ENCODE results near the gene ERI3. TPM values are rescaled to one million over a fixed set of nuclear protein-coding genes. Genes with fewer than 3 reads are reported as not detected.

The ERI3 gene
- total and polyA plus RNA-seq, 9 of the 15 experiments (the other 6 are each of a cell fraction or from before 2014, with no cell fraction given), result 47.8 to 93.4 (median 67.2) TPM

- no peak for TF ChIP-seq XRCC3 (IDR thresholded peaks at IDR 0.05)
- TF ChIP-seq MLLT1 (IDR thresholded peaks at IDR 0.05), result peak in 1 of 2 experiments; percentile 34; a peak in 1 of 4 replicates
- TF ChIP-seq ZNF408 (CRISPR knock-in tag; IDR thresholded peaks at IDR 0.05; ENCODE audit: low read depth), result peak; percentile 81; the same call in 1 of the 2 replicates
- peak; percentile 72 for TF ChIP-seq HDAC3 (IDR thresholded peaks at IDR 0.05; ENCODE audit: borderline replicate concordance, partially characterized antibody)
- peak; percentile 8 for TF ChIP-seq CTCFL (IDR thresholded peaks at IDR 0.05; ENCODE audit: borderline replicate concordance, insufficient read depth, low read depth, low read length, poor library complexity, severe bottlenecking)
- TF ChIP-seq MGA (IDR thresholded peaks at IDR 0.05), result peak; percentile 49; the same call in 1 of the 2 replicates
- no peak for TF ChIP-seq HNRNPK (IDR thresholded peaks at IDR 0.05; ENCODE audit: low read depth, low read length, poor library complexity, severe bottlenecking)
- peak; percentile 86; the same call in 1 of the 2 replicates for TF ChIP-seq CAMTA2 (CRISPR knock-in tag; conservative IDR thresholded peaks at IDR 0.05)
- peak; percentile 44; the same call in 1 of the 2 replicates for TF ChIP-seq RUNX1 (IDR thresholded peaks at IDR 0.05; ENCODE audit: low read depth)
- no peak for TF ChIP-seq CEBPB (tag; IDR thresholded peaks at IDR 0.05)
These were observed 141.6 kb downstream of the ERI3 start, which contains the start of gene DMAP1 (continued) for GRCh38 chr1:44213222-44214112.
